H9 (cell line): ENCODE measurements around the gene COP1. TPM values are rescaled to one million over a fixed set of nuclear protein-coding genes. Genes with fewer than 3 reads are reported as not detected.

Experiments used
- DNase-seq: peaks from one replicate; pipeline ENCODE4 v3.0.0-alpha.2; 2017
- H2AFZ ChIP-seq: one replicate; pipeline ENCODE4 v1.6.1; 2013; ENCODE audit warnings: mild to moderate bottlenecking, low read length, control low read depth, moderate library complexity
- H2AK5ac ChIP-seq: 2 replicates; pipeline ENCODE4 v1.6.1; 2013; ENCODE audit warnings: low read length, control low read depth, mixed read lengths; ENCODE audit not compliant: insufficient read length
- H2BK120ac ChIP-seq: one replicate; pipeline ENCODE4 v1.6.1; 2013; ENCODE audit warnings: low read depth, mild to moderate bottlenecking, low read length, control low read depth, inconsistent platforms; ENCODE audit not compliant: poor library complexity, severe bottlenecking
- H2BK12ac ChIP-seq: 2 replicates; pipeline ENCODE4 v1.6.1; 2013; ENCODE audit warnings: low read length, control low read depth, mixed read lengths, low read depth; ENCODE audit not compliant: insufficient read length
- H2BK15ac ChIP-seq: 2 replicates; pipeline ENCODE4 v1.6.1; 2013; ENCODE audit warnings: low read depth, low read length, control low read depth
- H2BK20ac ChIP-seq: one replicate; pipeline ENCODE4 v1.6.1; 2013; ENCODE audit warnings: low read depth, mild to moderate bottlenecking, low read length, control low read depth, inconsistent platforms; ENCODE audit not compliant: poor library complexity, severe bottlenecking
- H2BK5ac ChIP-seq: 2 replicates; pipeline ENCODE4 v1.6.1; 2013; ENCODE audit warnings: low read length, control low read depth, mixed read lengths; ENCODE audit not compliant: insufficient read length
- H3K14ac ChIP-seq: 2 replicates; pipeline ENCODE4 v1.6.1; 2013; ENCODE audit warnings: low read length, control low read depth; ENCODE audit not compliant: insufficient read depth
- H3K18ac ChIP-seq: 2 replicates; pipeline ENCODE4 v1.6.1; 2013; ENCODE audit warnings: low read depth, mild to moderate bottlenecking, mixed read lengths, low read length, control low read depth; ENCODE audit not compliant: insufficient read length
- H3K23ac ChIP-seq: 2 replicates; pipeline ENCODE4 v1.6.1; 2013; ENCODE audit warnings: low read length, control low read depth, mixed read lengths, low read depth; ENCODE audit not compliant: insufficient read length
- H3K23me2 ChIP-seq: 2 replicates; pipeline ENCODE4 v1.6.1; 2013; ENCODE audit warnings: low read depth, mild to moderate bottlenecking, mixed read lengths, low read length, control low read depth; ENCODE audit not compliant: insufficient read length, poor library complexity, severe bottlenecking
- H3K27ac ChIP-seq: 2 replicates; pipeline ENCODE4 v1.5.1; 2013; ENCODE audit warnings: low read length, control low read depth, mixed read lengths, low read depth; ENCODE audit not compliant: insufficient read length
- H3K27me3 ChIP-seq: 2 replicates; pipeline ENCODE4 v1.6.1; 2013; ENCODE audit warnings: low read length, control low read depth, inconsistent platforms; ENCODE audit not compliant: insufficient read depth
- H3K4ac ChIP-seq: 2 replicates; pipeline ENCODE4 v1.6.1; 2013; ENCODE audit warnings: low read depth, mild to moderate bottlenecking, control low read depth, inconsistent platforms, low read length, moderate library complexity
- H3K4me1 ChIP-seq: 2 replicates; pipeline ENCODE4 v1.6.1; 2013; ENCODE audit warnings: low read length, control low read depth, inconsistent platforms; ENCODE audit not compliant: insufficient read depth
- H3K4me2 ChIP-seq: 2 replicates; pipeline ENCODE4 v1.6.1; 2013; ENCODE audit warnings: low read length, control low read depth, mixed read lengths; ENCODE audit not compliant: insufficient read length, insufficient read depth
- H3K56ac ChIP-seq: 2 replicates; pipeline ENCODE4 v1.6.1; 2013; ENCODE audit warnings: low read depth, mild to moderate bottlenecking, mixed read lengths, low read length, control low read depth; ENCODE audit not compliant: insufficient read length
- H3K79me1 ChIP-seq: 2 replicates; pipeline ENCODE4 v1.6.1; 2013; ENCODE audit warnings: low read depth, mild to moderate bottlenecking, moderate library complexity, low read length, control low read depth, inconsistent platforms; ENCODE audit not compliant: insufficient read depth, poor library complexity, severe bottlenecking
- H3K79me2 ChIP-seq: 2 replicates; pipeline ENCODE4 v1.6.1; 2013; ENCODE audit warnings: low read length, control low read depth, inconsistent platforms; ENCODE audit not compliant: insufficient read depth
- H3K9ac ChIP-seq: 2 replicates; pipeline ENCODE4 v1.6.1; 2013; ENCODE audit warnings: low read length, control low read depth, mixed read lengths; ENCODE audit not compliant: insufficient read length; ENCODE audit errors: extremely low read depth
- H3K9me3 ChIP-seq: one replicate; pipeline ENCODE4 v1.6.1; 2013; ENCODE audit warnings: low read depth, low read length, inconsistent platforms; ENCODE audit not compliant: control insufficient read depth
- H3T11ph ChIP-seq: one replicate; pipeline ENCODE4 v1.6.1; 2013; ENCODE audit warnings: mild to moderate bottlenecking, low read length, control low read depth, inconsistent platforms
- H4K20me1 ChIP-seq: one replicate; pipeline ENCODE4 v1.6.1; 2013; ENCODE audit not compliant: control insufficient read depth, insufficient read length, insufficient read depth
- H4K5ac ChIP-seq: 2 replicates; pipeline ENCODE4 v1.6.1; 2013; ENCODE audit warnings: low read depth, mild to moderate bottlenecking, mixed read lengths, low read length, control low read depth; ENCODE audit not compliant: insufficient read length
- H4K8ac ChIP-seq: replicated peaks from 2 replicates; pipeline ENCODE4 v1.6.1; 2013; ENCODE audit warnings: low read length, control low read depth, mixed read lengths, low read depth; ENCODE audit not compliant: insufficient read length
- H4K91ac ChIP-seq: 2 replicates; pipeline ENCODE4 v1.6.1; 2013; ENCODE audit warnings: low read depth, mild to moderate bottlenecking, moderate library complexity, mixed read lengths, low read length, control low read depth; ENCODE audit not compliant: insufficient read length
- H3K27ac Mint-ChIP-seq, 3 experiments: 2 replicates in 2 of 3; 3 replicates in 1 of 3; pipeline ENCODE4 v1.8.0; 2020 to 2021; ENCODE audit warnings: mixed read lengths in 3 of 3, mild to moderate bottlenecking in 1 of 3, moderate library complexity in 1 of 3
- H3K27me3 Mint-ChIP-seq: 2 replicates; pipeline ENCODE4 v1.8.0; 2021; ENCODE audit warnings: low read depth, mild to moderate bottlenecking, moderate library complexity, mixed read lengths
- H3K36me3 Mint-ChIP-seq, 3 experiments: 2 replicates in 2 of 3; 3 replicates in 1 of 3; pipeline ENCODE4 v1.8.0; 2020 to 2021; ENCODE audit warnings: low read depth in 3 of 3, mixed read lengths in 3 of 3; ENCODE audit not compliant: insufficient read depth in 1 of 3
- H3K4me1 Mint-ChIP-seq, 2 experiments: 2 replicates each; pipeline ENCODE4 v1.8.0; 2020; ENCODE audit warnings: mixed read lengths in 2 of 2
- H3K4me3 Mint-ChIP-seq, 2 experiments: 2 replicates in 1 of 2; 3 replicates in 1 of 2; pipeline ENCODE4 v1.8.0; 2020 to 2021; ENCODE audit warnings: mild to moderate bottlenecking in 2 of 2, mixed read lengths in 2 of 2, moderate library complexity in 1 of 2
- H3K9me3 Mint-ChIP-seq, 2 experiments: 2 replicates in 1 of 2; 3 replicates in 1 of 2; pipeline ENCODE4 v1.8.0; 2020; ENCODE audit warnings: mild to moderate bottlenecking in 2 of 2, mixed read lengths in 2 of 2, moderate library complexity in 1 of 2
- WGBS: extraction: QIAGEN DNeasy Blood & Tissue Kit; methylation state at CpG from one replicate; pipeline ENCODE4 v1.1.7; 2013; ENCODE audit warnings: missing lambda C conversion rate, low lambda C conversion rate, mixed read lengths; ENCODE audit not compliant: insufficient read length; ENCODE audit errors: extremely low coverage; 5-methylcytosine and 5-hydroxymethylcytosine counted together
- total RNA-seq: library from RNA; stranded (reverse); gene quantifications from 2 replicates; pipeline ENCODE4 v1.2.1, GENCODE V29; 2021
- TF ChIP-seq, protein P1 (sequence below): fragments of 200-600 bp; sonication (generic); conservative IDR thresholded peaks from 3 replicates; pipeline ENCODE4 v1.8.0; 2021; ENCODE audit warnings: antibody characterized with exemption, mild to moderate bottlenecking

The COP1 gene
- total RNA-seq, 1 experiment from 2014 or later: 41.3 TPM

DNA sequence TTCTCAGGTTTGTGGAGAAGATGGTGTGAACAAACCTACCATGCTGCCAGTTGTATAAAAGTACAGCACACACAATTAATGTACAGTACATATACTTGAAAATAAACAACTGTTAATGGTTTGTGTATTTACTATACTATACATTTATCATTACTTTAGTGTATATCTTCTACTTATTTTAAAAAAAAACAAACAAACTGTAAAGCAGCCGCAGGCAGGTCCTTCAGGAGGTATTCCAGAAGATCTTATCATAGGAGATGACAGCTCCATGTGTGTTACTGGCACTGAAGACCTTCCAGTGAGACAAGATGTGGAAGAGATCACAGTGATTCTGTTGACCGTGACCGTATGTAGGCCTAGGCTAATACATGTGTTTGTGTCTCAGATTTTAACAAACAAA lies 155.7 kb downstream of the COP1 start:
- H3K23me2 ChIP-seq: no peaks in the 10 kb centered on the region
- H3K79me2 ChIP-seq: no peaks in the 10 kb centered on the region
- H3K9me3 ChIP-seq: no peaks in the 10 kb centered on the region
- Mint-ChIP-seq H3K36me3 (no peaks in the 10 kb centered on the region), H3K9me3 (no peaks in the 10 kb centered on the region), H3K27ac (no peak overlapping the region), H3K4me1 (no peaks in the 10 kb centered on the region), H3K4me3 (no peak overlapping the region), H3K27me3 (no peaks in the 10 kb centered on the region)
- no peak overlapping the region for H2BK120ac ChIP-seq
- no peak overlapping the region for H3K18ac ChIP-seq
- H2BK5ac ChIP-seq: no peak overlapping the region
- no peak overlapping the region for H3K14ac ChIP-seq
- H2AK5ac ChIP-seq: no peak overlapping the region
- H3K4me1 ChIP-seq: no peaks in the 10 kb centered on the region
- no peak overlapping the region for H3K23ac ChIP-seq
- H4K8ac ChIP-seq: no peak overlapping the region
- H3K79me1 ChIP-seq: no peaks in the 10 kb centered on the region
- H3K27ac ChIP-seq: no peak overlapping the region
- H2BK20ac ChIP-seq: no peak overlapping the region
- H2BK15ac ChIP-seq: no peak overlapping the region
- H3K4me2 ChIP-seq: no peak overlapping the region
- no peak for DNase-seq
- H3K9ac ChIP-seq: no peak overlapping the region
- H2BK12ac ChIP-seq: no peak overlapping the region
- H4K20me1 ChIP-seq: no peaks in the 10 kb centered on the region
- no peak overlapping the region for H3K4ac ChIP-seq
- H2AFZ ChIP-seq: no peak overlapping the region
- TF ChIP-seq, protein P1, sequence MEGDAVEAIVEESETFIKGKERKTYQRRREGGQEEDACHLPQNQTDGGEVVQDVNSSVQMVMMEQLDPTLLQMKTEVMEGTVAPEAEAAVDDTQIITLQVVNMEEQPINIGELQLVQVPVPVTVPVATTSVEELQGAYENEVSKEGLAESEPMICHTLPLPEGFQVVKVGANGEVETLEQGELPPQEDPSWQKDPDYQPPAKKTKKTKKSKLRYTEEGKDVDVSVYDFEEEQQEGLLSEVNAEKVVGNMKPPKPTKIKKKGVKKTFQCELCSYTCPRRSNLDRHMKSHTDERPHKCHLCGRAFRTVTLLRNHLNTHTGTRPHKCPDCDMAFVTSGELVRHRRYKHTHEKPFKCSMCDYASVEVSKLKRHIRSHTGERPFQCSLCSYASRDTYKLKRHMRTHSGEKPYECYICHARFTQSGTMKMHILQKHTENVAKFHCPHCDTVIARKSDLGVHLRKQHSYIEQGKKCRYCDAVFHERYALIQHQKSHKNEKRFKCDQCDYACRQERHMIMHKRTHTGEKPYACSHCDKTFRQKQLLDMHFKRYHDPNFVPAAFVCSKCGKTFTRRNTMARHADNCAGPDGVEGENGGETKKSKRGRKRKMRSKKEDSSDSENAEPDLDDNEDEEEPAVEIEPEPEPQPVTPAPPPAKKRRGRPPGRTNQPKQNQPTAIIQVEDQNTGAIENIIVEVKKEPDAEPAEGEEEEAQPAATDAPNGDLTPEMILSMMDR: no peak
- H3K27me3 ChIP-seq: no peaks in the 10 kb centered on the region
- no peak overlapping the region for H3T11ph ChIP-seq
- H4K91ac ChIP-seq: no peak overlapping the region
- no peak overlapping the region for H4K5ac ChIP-seq
- WGBS: no CpG with 5 or more reads among the region's 3 CpGs
- no peak overlapping the region for H3K56ac ChIP-seq
